ENCODE data around the gene FAM53B.

FAM53B gene

GRCh38 chr10:124648738-124649137 is 95.4 kb downstream of the FAM53B start:
- Histone ChIP-seq H3K14ac (ENCODE audit: low read length in 2 of 2) (no peak overlapping the region), H3K4me2 (ENCODE audit: low read length, poor library complexity, severe bottlenecking) (no peak overlapping the region), H3K79me1 (replicated peaks; ENCODE audit: low read length, poor library complexity, severe bottlenecking) (peaks cover 65% of the 10 kb centered on the region), H2AK5ac (ENCODE audit: low read length, severe bottlenecking) (no peak overlapping the region), H3K27me3 (ENCODE audit: control insufficient read depth in 1 of 2, insufficient read depth in 1 of 2, low read length in 2 of 2) (no peaks in the 10 kb centered on the region), H2AFZ (ENCODE audit: low read depth, low read length) (no peak overlapping the region), H4K8ac (ENCODE audit: low read length) (no peak overlapping the region), H4K91ac (ENCODE audit: low read length) (no peak overlapping the region), H3K4me1 (ENCODE audit: control insufficient read depth, insufficient read depth, low read depth, low read length) (peaks cover 45% of the 10 kb centered on the region), H3K23ac (ENCODE audit: low read length in 2 of 2) (no peak overlapping the region), H3K4me3 (ENCODE audit: insufficient read depth in 1 of 2, low read depth in 1 of 2, low read length in 2 of 2) (no peak overlapping the region), H3K9me3 (ENCODE audit: control insufficient read depth, low read length) (no peaks in the 10 kb centered on the region), H2BK12ac (ENCODE audit: low read length in 2 of 2) (no peak overlapping the region), H3K27ac (ENCODE audit: low read length, poor library complexity, severe bottlenecking) (peak overlapping the region; percentile 31), H3K18ac (ENCODE audit: low read depth in 1 of 2, low read length in 2 of 2) (peak overlapping the region; percentile 65 to 97), H3K36me3 (ENCODE audit: control insufficient read depth in 1 of 2, insufficient read depth in 2 of 2, low read depth in 1 of 2, low read length in 2 of 2) (peaks cover 0 to 13% of the 10 kb centered on the region in 2 experiments), H3K4ac (ENCODE audit: low read depth in 1 of 2, low read length in 2 of 2) (peak overlapping the region in 1 of 2 experiments; percentile 75), H3K9ac (ENCODE audit: low read length) (peak overlapping the region; percentile 49), H2BK120ac (ENCODE audit: low read depth, low read length) (no peak overlapping the region), H2BK15ac (ENCODE audit: low read depth, poor library complexity, severe bottlenecking) (no peak overlapping the region), H2BK5ac (ENCODE audit: low read depth, low read length, poor library complexity, severe bottlenecking) (no peak overlapping the region)
- DNase-seq = peak; percentile 94
- 64% methylated on average over 9 of the region's 9 CpGs for WGBS

GRCh38 chr10:124648131-124648475 is 96.1 kb downstream of the FAM53B start:
- H3K27me3 ChIP-seq (ENCODE audit: control insufficient read depth in 1 of 2, insufficient read depth in 1 of 2, low read length in 2 of 2) = no peaks in the 10 kb centered on the region
- peak overlapping the region; percentile 82 for H4K8ac ChIP-seq (ENCODE audit: low read length)

GRCh38 chr10:124647421-124648130 is 96.6 kb downstream of the FAM53B start:
- H3K4me1 ChIP-seq (ENCODE audit: control insufficient read depth, insufficient read depth, low read depth, low read length) = peaks cover 45% of the 10 kb centered on the region
- peaks cover 67% of the 10 kb centered on the region for H3K79me1 ChIP-seq (replicated peaks; ENCODE audit: low read length, poor library complexity, severe bottlenecking)
- H4K91ac ChIP-seq (ENCODE audit: low read length) = peak overlapping the region; percentile 91
- peak overlapping the region in 1 of 2 experiments; percentile 36 for H3K23ac ChIP-seq (ENCODE audit: low read length in 2 of 2)
- H3K9ac ChIP-seq (ENCODE audit: low read length) = no peak overlapping the region
- H2BK120ac ChIP-seq (ENCODE audit: low read depth, low read length) = peak overlapping the region; percentile 22
- peak overlapping the region; percentile 65 to 97 for H3K18ac ChIP-seq (ENCODE audit: low read depth in 1 of 2, low read length in 2 of 2)
- H2BK15ac ChIP-seq (ENCODE audit: low read depth, poor library complexity, severe bottlenecking) = peak overlapping the region; percentile 29
- peak overlapping the region; percentile 82 for H4K8ac ChIP-seq (ENCODE audit: low read length)
- DNase-seq = peak; percentile 45
- peak overlapping the region; percentile 76 to 99 for H2BK12ac ChIP-seq (ENCODE audit: low read length in 2 of 2)
- no peak overlapping the region for H2BK5ac ChIP-seq (ENCODE audit: low read depth, low read length, poor library complexity, severe bottlenecking)
- H3K4me3 ChIP-seq (ENCODE audit: insufficient read depth in 1 of 2, low read depth in 1 of 2, low read length in 2 of 2) = no peak overlapping the region
- H2AFZ ChIP-seq (ENCODE audit: low read depth, low read length) = no peak overlapping the region
- H3K4ac ChIP-seq (ENCODE audit: low read depth in 1 of 2, low read length in 2 of 2) = peak overlapping the region; percentile 75 to 89
- H3K4me2 ChIP-seq (ENCODE audit: low read length, poor library complexity, severe bottlenecking) = no peak overlapping the region
- H2AK5ac ChIP-seq (ENCODE audit: low read length, severe bottlenecking) = peak overlapping the region; percentile 24
- WGBS = 81% methylated on average over 8 of the region's 9 CpGs
- H3K9me3 ChIP-seq (ENCODE audit: control insufficient read depth, low read length) = no peaks in the 10 kb centered on the region
- H3K36me3 ChIP-seq (ENCODE audit: control insufficient read depth in 1 of 2, insufficient read depth in 2 of 2, low read depth in 1 of 2, low read length in 2 of 2) = peaks cover 0 to 10% of the 10 kb centered on the region in 2 experiments
- H3K27me3 ChIP-seq (ENCODE audit: control insufficient read depth in 1 of 2, insufficient read depth in 1 of 2, low read length in 2 of 2) = no peaks in the 10 kb centered on the region
- no peak overlapping the region for H3K27ac ChIP-seq (ENCODE audit: low read length, poor library complexity, severe bottlenecking)
- H3K14ac ChIP-seq (ENCODE audit: low read length in 2 of 2) = peak overlapping the region in 1 of 2 experiments; percentile 98

More at GRCh38 chr10:124648131-124648475, 96.1 kb downstream of the FAM53B start:
- Histone ChIP-seq H3K9me3 (ENCODE audit: control insufficient read depth, low read length) (no peaks in the 10 kb centered on the region), H2BK12ac (ENCODE audit: low read length in 2 of 2) (peak overlapping the region in 1 of 2 experiments; percentile 99), H4K91ac (ENCODE audit: low read length) (peak overlapping the region; percentile 83), H3K27ac (ENCODE audit: low read length, poor library complexity, severe bottlenecking) (no peak overlapping the region), H3K9ac (ENCODE audit: low read length) (no peak overlapping the region), H3K4ac (ENCODE audit: low read depth in 1 of 2, low read length in 2 of 2) (peak overlapping the region; percentile 75 to 86), H2AK5ac (ENCODE audit: low read length, severe bottlenecking) (no peak overlapping the region), H2BK120ac (ENCODE audit: low read depth, low read length) (peak overlapping the region; percentile 22), H3K79me1 (replicated peaks; ENCODE audit: low read length, poor library complexity, severe bottlenecking) (peaks cover 67% of the 10 kb centered on the region), H3K4me1 (ENCODE audit: control insufficient read depth, insufficient read depth, low read depth, low read length) (peaks cover 45% of the 10 kb centered on the region), H3K4me2 (ENCODE audit: low read length, poor library complexity, severe bottlenecking) (no peak overlapping the region), H2AFZ (ENCODE audit: low read depth, low read length) (no peak overlapping the region), H3K14ac (ENCODE audit: low read length in 2 of 2) (peak overlapping the region in 1 of 2 experiments; percentile 93), H2BK15ac (ENCODE audit: low read depth, poor library complexity, severe bottlenecking) (no peak overlapping the region), H3K4me3 (ENCODE audit: insufficient read depth in 1 of 2, low read depth in 1 of 2, low read length in 2 of 2) (no peak overlapping the region), H3K36me3 (ENCODE audit: control insufficient read depth in 1 of 2, insufficient read depth in 2 of 2, low read depth in 1 of 2, low read length in 2 of 2) (peaks cover 0 to 10% of the 10 kb centered on the region in 2 experiments), H2BK5ac (ENCODE audit: low read depth, low read length, poor library complexity, severe bottlenecking) (no peak overlapping the region), H3K18ac (ENCODE audit: low read depth in 1 of 2, low read length in 2 of 2) (peak overlapping the region; percentile 65 to 97), H3K23ac (ENCODE audit: low read length in 2 of 2) (peak overlapping the region in 1 of 2 experiments; percentile 92)
- no peak for DNase-seq
- WGBS = 100% methylated on average over 4 of the region's 7 CpGs

DNA sequence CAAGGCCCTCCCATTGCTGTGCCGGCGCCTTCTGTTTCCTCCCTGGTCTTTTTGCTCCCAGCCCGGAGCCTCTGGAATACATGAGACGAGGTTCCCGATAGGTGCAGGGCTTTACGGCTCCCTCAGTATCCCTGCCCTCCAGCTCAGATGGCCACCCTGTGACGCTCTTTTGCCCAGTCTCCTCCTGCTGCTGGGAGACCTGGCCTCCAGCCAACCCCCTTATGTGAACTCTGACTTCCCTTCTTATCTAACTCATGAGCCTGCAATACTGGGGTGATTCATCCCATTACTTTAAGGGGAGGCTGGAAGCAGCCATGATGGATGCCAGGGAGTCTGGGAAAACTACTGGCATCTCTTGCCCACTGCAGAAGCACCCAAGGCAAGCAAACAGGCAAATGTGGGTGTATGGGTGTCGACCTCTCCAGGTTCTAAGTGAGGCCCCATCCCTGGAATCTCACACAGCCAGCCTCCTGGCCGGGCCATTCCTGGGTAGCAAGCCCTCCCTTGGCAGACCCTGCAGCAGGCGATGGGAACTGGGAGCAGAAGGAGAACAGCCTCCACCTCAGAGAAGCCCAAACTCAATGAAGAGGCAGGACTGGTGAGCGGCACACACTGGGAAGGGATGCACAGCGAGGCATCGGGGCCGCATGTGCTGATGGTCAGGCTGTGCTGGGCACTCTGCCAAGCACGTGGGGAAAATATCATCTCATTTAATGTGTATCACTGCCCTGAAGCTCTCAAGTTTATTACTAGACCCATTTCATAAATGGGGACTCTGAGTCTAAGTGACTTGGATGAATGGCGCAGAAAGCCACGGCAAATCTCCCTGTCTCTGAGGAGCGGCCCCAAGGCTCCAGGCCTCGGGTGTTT is 97.5 kb downstream of the FAM53B start:
- Histone ChIP-seq H3K4me3 (ENCODE audit: insufficient read depth in 1 of 2, low read depth in 1 of 2, low read length in 2 of 2) (peak overlapping the region in 1 of 2 experiments; percentile 58), H3K14ac (ENCODE audit: low read length in 2 of 2) (peak overlapping the region in 1 of 2 experiments; percentile 68), H2BK12ac (ENCODE audit: low read length in 2 of 2) (peak overlapping the region; percentile 31 to 50), H2BK5ac (ENCODE audit: low read depth, low read length, poor library complexity, severe bottlenecking) (no peak overlapping the region), H4K8ac (ENCODE audit: low read length) (peak overlapping the region; percentile 33), H3K27me3 (ENCODE audit: control insufficient read depth in 1 of 2, insufficient read depth in 1 of 2, low read length in 2 of 2) (no peaks in the 10 kb centered on the region), H3K9ac (ENCODE audit: low read length) (peak overlapping the region; percentile 69), H3K79me1 (replicated peaks; ENCODE audit: low read length, poor library complexity, severe bottlenecking) (peaks cover 61% of the 10 kb centered on the region), H3K18ac (ENCODE audit: low read depth in 1 of 2, low read length in 2 of 2) (peak overlapping the region; percentile 59 to 97), H3K9me3 (ENCODE audit: control insufficient read depth, low read length) (no peaks in the 10 kb centered on the region), H3K4ac (ENCODE audit: low read depth in 1 of 2, low read length in 2 of 2) (peak overlapping the region; percentile 60 to 75), H4K91ac (ENCODE audit: low read length) (peak overlapping the region; percentile 35), H2AK5ac (ENCODE audit: low read length, severe bottlenecking) (no peak overlapping the region), H3K27ac (ENCODE audit: low read length, poor library complexity, severe bottlenecking) (no peak overlapping the region), H2BK120ac (ENCODE audit: low read depth, low read length) (no peak overlapping the region), H2BK15ac (ENCODE audit: low read depth, poor library complexity, severe bottlenecking) (peak overlapping the region; percentile 29), H2AFZ (ENCODE audit: low read depth, low read length) (no peak overlapping the region), H3K23ac (ENCODE audit: low read length in 2 of 2) (no peak overlapping the region), H3K4me2 (ENCODE audit: low read length, poor library complexity, severe bottlenecking) (no peak overlapping the region), H3K4me1 (ENCODE audit: control insufficient read depth, insufficient read depth, low read depth, low read length) (peaks cover 45% of the 10 kb centered on the region), H3K36me3 (ENCODE audit: control insufficient read depth in 1 of 2, insufficient read depth in 2 of 2, low read depth in 1 of 2, low read length in 2 of 2) (peaks cover 3 to 14% of the 10 kb centered on the region in 2 experiments)
- WGBS = 94% methylated on average over 19 of the region's 19 CpGs
- peak; percentile 80 for DNase-seq
